ENCODE data around the gene PEF1.
A peak's percentile ranks its signal among the peaks of the same experiment; 100 is the strongest.
"Not testable (repeated sequence)": the region's sequence is repeated elsewhere in the genome, so short reads cannot be mapped to it uniquely, and the experiment has no call there.

PEF1 gene

DNA sequence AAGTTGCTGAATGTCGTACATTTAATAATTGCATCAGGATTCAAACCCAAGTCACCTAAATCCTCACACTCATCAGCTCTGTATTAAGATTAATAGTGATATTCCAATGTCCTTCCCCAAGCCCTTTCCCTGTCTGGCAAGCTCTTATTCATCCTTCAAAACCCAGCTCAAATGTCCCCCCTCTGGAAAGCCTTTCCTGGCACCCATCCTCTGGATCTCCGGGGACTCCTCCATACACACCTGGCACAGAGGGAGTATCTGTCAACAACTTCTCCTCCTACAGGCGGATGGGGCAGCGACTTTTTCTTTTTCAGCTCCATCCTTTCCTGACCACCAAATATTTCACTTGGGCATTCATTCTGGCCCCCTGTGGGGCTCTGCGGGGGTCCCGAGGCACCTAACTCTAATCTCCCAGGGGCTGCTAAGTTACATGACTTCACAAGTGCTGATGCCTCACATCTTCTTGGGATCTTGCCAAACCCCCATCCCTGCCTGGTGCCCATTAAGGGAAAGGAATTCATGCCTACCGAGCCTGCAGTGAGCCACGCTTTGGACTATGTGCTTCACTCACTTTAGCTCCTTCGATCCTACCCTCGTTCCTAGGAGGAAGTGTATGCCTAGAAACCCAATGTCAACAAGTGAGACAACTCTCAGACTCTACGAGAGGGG is 53.1 kb downstream of the PEF1 start:
- intact Hi-C loops (cut with DNase I) = no loop called here
- DNase-seq = peak in 1 of 10 donors; percentile 60

DNA sequence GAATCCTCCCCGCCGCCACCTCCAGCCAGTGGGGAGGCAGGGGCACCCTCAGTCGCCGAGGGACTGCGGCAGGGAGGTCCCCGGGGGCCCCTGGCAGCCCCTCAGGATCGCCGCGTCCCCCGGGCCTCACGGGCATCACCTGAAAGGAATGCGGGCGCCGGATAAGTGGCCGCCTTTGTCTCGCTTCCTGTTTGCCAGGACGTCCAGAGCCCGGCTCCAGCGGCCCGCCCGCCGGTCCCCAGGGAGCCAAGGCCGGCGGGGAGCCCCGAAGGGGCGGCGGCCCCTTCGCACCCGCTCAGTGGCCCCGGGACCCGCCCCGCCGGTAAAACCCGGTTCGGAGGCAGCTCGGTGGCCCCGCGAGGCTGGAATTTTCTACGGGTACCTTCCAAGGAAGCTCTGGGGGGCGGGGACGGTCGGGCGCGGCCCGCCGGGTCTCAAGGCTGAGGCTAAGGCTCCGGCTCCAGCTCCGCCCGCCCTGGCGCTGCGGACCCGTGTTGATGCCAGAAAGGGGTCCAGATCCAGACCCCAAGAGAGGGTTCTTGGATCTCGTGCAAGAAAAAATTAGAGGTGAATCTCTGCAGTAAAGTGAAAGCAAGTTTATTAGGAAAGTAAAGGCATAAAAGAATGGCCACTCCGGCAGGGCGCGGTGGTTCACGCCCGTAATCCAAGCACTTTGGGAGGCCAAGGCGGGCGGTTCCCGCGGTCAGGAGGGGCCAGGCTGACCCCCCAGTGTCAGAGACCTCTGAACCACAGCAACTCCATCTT is 55.7 kb downstream of the PEF1 start:
- intact Hi-C loops (cut with DNase I) = no loop called here
- peak in 1 of 10 donors; percentile 77 for DNase-seq

DNA sequence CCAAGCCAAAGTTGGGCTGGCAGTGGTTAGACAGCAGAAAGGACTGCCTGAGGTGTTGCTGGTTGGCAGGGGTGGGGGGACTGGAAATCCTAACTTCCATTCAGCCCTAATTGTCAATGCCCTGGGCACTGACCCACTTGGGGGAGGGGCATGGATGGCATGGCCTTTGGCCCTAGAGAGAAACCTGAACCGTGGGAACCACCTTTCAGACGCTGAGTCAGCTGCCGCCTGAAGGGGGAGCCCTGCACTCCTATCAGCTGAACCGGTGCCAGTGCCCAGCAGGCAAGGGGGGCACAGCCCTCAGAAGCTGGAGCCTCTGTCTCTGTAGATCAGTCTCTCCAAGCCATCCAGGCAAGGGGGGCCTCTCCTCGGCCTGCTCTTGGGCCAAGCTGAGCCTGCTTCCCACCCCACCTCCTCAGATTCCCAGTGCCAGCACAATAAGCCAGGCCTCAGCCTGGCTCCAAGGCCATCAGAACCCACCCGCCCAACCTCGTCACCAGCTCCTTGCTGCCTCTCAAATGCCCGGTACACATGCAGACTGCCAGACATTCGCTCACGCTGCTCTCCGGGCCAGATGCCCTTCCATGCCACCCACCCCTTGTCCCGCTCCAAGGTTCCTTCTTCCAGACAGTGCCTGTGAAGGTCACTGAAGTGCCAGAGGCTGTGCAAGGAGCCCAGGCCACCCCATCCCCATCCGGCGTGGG is 56.8 kb downstream of the PEF1 start:
- intact Hi-C loops (cut with DNase I) = no loop called here
- DNase-seq = peak in 6 of 10 donors; percentile 30 to 83 (median 40)

DNA sequence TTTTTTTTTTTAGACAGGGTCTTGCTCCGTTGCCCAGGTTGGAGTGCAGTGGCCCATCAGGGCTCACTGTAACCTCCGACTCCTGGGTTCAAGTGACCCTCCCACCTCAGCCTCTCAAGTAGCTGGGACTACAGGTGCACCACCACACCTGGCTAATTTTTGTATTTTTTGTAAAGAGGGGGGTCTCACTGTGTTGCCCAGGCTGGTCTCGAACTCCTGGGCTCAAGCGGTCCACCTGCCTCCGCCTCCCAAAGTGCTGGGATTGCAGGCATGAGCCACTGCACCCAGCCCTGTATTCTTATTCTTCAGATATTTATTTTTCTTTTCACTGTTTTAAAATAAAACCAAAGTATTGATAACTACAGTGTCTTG is 57.4 kb downstream of the PEF1 start:
- peak in 1 of 10 donors; percentile 30 for DNase-seq
- intact Hi-C loops (cut with DNase I) = not testable (repeated sequence)

DNA sequence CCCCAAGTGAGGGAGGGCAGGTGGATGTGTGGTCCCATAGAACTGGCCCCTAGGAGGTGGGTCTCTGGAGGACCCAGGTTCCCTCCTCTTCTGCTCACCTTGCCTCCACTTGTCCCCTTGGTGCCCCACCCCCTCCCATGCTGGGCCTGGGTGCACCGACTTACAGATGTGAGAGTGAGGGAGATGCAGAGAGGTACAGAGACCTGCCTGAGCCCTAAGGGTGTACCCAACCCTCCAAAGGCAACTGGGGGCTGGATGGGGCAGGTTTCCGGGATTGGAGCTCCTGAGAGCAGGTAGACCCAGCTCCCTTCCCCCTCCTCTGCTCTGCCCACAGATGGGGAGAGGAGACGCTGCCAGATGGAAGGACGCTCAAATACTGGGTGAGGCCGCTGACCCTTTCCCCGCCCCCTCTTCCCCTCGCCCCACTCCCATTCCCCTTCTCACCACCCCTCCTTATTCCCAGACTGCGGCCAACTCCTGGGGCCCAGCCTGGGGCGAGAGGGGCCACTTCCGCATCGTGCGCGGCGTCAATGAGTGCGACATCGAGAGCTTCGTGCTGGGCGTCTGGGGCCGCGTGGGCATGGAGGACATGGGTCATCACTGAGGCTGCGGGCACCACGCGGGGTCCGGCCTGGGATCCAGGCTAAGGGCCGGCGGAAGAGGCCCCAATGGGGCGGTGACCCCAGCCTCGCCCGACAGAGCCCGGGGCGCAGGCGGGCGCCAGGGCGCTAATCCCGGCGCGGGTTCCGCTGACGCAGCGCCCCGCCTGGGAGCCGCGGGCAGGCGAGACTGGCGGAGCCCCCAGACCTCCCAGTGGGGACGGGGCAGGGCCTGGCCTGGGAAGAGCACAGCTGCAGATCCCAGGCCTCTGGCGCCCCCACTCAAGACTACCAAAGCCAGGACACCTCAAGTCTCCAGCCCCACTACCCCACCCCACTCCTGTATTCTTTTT is 58.0 kb downstream of the PEF1 start:
- peak in 1 of 10 donors; percentile 65 for DNase-seq
- intact Hi-C loops (cut with DNase I) = no loop called here

DNA sequence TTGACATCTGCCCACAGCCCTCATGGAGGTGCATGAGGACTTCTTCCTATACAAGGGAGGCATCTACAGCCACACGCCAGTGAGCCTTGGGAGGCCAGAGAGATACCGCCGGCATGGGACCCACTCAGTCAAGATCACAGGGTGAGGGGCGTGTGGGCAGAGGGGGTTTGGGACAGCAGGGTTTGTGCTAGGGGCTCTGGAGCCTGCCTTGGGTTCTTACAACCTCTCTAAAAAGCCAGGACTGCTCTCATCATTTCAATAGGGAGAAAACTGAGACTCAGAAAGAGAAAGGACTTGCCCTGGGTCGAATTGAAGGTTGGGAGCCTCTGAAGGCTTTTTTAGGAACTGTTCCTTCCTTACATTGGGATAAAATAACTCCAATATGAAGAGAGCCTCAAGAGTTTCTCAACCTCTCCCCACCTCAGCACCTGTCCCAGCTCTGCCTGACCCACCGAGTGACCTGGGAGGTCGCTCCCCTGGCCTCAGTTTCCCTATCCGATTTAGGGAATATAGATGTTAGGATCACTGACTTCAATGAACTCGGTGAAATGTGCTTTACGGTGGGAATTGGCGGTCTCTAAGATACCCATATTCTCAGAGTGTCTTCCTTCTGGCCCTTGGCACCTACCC is 58.8 kb downstream of the PEF1 start:
- peak in 1 of 10 donors; percentile 59 for DNase-seq
- intact Hi-C loops (cut with DNase I) = no loop called here

DNA sequence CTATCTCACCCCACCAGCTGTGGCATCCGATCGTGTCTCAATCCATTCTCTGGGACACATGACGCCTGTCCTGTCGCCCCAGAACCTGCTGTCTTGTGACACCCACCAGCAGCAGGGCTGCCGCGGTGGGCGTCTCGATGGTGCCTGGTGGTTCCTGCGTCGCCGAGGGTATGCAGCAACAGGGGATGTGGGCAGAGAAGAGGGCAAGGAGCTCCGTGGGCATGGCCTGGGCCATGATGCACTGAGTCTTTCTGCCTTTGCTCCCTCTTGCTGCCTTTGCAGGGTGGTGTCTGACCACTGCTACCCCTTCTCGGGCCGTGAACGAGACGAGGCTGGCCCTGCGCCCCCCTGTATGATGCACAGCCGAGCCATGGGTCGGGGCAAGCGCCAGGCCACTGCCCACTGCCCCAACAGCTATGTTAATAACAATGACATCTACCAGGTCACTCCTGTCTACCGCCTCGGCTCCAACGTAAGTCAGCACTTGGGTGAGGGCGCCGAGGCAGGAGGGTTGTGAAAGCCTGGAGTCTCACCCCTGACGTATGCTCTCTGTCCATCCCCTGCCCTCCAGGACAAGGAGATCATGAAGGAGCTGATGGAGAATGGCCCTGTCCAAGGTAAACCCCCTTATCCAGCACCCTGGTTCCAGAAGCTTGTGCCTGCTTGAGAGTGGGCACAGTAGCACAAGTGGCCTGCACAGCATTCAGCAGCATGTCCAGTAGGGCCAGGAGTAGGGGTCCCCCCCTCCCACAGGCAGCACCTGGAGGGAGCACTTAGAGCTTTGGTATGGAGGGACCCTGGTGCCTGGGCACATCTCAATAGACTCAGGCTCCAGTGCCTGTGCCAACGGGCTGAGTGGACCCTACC is 59.6 kb downstream of the PEF1 start:
- DNase-seq = peak in 1 of 10 donors; percentile 73
- intact Hi-C loops (cut with DNase I) = no loop called here

DNA sequence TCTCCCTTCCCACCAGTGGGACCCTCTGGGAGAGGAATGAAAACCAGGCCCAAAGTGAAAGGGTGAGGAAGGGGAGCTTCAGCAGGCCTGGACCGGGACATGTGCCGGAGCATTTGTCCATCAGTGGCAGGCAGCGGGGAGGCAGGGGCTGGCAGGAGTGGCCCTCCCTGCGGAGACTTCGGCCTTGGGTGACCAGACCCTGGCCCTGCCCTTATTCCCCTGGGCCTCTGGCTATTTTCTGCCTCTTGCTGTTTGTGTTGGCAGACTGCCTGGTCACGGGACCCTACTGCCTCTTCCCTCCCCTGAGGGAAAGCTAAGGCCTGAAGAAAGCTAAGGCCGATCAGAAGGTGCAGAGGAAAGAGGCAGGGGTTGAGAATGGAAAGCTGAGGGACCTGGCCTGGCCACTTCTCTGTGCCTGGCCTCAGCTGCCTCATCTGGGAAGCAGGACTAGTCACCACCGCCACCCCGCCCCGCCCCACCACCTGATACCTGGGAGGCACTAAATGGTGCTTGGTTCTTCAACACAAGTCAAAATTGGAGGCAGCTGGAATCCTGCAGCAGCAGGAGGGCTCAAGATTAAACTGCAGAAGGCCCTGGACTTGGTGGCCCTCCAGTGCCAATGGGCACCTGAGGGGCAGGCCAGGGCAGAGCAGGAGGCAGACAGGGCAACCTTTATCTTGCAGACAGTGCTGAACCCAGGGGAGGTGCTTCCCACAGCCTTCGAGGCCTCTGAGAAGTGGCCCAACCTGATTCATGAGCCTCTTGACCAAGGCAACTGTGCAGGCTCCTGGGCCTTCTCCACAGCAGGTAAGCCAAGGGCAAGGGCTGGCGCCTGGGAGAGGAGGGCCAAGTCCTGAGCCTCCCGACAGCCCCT is 60.4 kb downstream of the PEF1 start:
- intact Hi-C loops (cut with DNase I) = no loop called here
- peak in 4 of 10 donors; percentile 20 to 85 (median 31) for DNase-seq

DNA sequence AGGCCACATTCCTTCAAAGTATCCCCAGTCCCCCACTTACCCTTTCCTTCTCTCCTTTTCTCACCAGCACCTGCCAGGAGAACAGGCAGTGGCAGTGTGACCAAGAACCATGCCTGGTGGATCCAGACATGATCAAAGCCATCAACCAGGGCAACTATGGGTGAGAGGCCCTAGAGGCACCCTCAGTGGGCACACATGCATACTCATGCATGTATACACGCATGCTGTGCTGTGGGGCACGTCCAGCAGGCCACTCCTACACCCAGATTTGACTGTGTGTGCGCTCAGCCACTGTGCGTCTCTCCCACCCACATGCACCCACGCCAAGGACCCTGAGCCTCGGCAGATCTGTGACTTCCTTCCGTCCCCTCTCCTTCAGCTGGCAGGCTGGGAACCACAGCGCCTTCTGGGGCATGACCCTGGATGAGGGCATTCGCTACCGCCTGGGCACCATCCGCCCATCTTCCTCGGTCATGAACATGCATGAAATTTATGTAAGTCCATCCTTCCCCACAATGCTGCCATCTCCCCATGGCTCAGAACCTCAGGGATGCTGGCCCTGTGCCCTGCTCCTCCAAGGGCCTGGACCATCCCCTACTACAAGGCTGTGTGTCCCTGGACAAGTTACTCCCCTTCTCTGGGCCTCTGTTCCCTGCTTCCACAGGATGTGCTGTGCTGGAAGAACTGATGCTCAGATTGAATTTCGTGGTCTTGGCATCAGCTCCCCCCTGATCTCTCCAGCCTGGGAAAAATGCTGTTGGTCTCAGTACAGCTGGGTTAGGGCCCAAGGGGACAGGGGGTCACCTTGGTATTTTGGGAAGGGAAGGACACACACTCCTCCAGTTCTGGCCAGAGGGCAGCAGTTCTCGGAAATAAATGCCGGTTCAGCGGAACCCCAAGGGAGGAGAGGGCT is 61.3 kb downstream of the PEF1 start:
- intact Hi-C loops (cut with DNase I) = no loop called here
- DNase-seq = peak in 1 of 10 donors; percentile 62

DNA sequence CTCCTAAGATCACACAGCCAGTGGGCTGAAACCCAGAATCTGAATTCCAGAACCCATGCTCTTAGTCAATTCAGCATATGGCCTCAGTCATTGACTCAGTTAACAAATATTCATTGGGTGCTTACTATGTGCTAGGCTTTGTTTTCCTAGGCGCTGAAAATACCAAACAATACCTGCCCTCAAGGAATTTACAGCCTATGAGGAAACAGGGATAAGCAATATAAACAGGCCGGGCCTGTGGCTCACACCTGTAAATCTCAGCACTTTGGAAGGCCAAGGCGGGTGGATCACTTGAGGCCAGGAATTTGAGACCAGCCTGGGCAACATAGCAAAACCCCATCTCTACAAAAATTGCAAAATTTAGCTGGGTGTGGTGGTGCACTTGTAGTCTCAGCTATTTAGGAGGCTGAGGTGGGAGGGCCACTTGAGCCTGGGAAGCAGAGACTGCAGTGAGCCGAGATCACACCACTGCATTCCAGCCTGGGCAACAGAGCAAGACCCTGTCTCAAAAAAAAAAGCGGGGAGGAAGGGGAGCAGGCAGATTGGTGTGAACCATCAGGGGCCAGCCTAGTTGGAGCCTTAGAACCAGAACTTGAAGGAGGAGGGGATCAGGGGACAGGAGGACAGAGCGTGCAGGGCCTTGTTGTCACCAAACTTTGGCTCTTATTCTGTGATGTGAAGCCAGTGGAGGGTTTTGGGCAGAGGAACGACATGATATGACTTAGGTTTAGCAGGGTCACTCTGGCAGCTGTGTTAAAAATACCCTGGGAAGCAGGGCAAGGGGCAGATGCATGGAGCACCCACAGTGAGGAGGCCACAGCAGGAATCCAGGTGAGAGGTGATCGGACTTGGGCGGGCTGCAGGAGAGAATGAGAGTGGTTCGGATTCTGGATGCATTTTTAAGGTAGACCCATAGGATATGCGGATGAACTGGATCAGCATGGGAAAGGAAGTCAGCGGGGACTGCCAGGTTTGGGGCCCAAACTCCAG is 62.6 kb downstream of the PEF1 start:
- intact Hi-C loops (cut with DNase I) = no loop called here
- DNase-seq = peak in 1 of 10 donors; percentile 40

DNA sequence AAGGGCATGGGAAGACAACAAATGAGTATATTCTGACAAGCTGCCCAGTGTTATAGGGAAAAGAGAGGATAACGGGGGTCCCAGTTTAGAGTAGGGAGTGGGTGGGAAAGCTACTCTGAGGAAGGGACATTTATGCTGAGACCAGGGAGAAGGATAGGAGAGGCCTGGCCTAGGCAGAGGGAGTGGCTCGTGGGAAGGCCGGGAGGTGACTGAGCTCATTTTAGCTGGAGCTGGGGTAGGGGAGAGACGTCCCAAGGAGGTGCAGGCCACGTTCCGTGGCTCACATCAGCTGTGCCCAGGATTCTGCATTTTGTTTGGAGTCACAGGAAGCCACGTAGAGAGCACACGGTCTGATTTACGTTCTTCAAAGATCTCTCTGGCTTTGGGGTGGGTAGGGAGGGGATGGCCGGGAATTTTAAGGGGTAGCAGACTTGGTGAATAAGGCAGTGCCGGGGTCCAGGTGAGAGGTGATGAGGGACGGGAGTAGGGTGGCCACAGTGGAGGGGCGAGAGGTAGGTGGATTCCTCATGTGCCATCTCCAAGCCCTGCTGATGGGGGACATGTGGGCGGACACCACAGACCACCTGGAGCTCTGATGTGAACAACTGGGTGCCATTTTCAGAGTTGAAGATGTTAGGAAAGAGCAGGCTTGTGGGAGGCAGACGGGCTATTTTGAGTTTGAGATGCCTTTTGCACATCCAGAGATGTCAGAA is 63.6 kb downstream of the PEF1 start:
- peak in 1 of 10 donors; percentile 57 for DNase-seq

DNA sequence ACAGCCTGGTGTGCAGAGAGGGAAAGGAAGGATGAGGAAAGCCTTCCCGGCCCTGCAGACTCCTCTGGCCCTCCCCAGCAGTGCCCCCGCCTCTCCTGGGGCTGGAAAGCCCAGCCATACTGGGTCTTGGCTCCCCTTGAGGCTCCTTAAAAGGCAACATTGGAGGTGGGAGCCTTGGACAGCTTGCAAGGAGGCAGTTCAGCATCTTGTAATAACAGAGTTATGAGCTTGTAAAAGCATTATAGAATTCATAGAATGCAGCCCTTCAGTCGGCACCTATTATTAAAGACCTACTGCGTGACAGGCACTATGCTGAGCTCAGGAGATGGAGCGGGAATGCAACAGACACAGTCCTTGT is 64.2 kb downstream of the PEF1 start:
- DNase-seq = no peak

More for the DNA sequence above, 63.6 kb downstream of the PEF1 start:
- intact Hi-C loops (cut with DNase I) = no loop called here

More for the DNA sequence above, 64.2 kb downstream of the PEF1 start:
- intact Hi-C loops (cut with DNase I) = no loop called here
